PC-9 (cell line): ENCODE measurements around the gene DVL1. TPM values are rescaled to one million over a fixed set of nuclear protein-coding genes. Genes with fewer than 3 reads are reported as not detected.

ENCODE experiments used
- BruUV-seq: library from RNA; stranded (reverse); fragments of 400-500 nt; replicated peaks from 2 replicates; lab custom pipeline; 2021; lab: Mats Ljungman, UMichigan
- CTCF ChIA-PET: fragments of 300-600 bp; sonication (Branson Sonifier 250); formaldehyde crosslinking; loops from one replicate; lab custom pipeline; 2022; ENCODE audit warnings: antibody characterized with exemption; lab: Charles Lee
- POLR2A ChIA-PET: fragments of 300-600 bp; sonication (Branson Sonifier 250); formaldehyde crosslinking; loops from one replicate; lab custom pipeline; 2022; ENCODE audit warnings: antibody characterized with exemption; ENCODE audit not compliant: unreplicated experiment; lab: Charles Lee
- DNase-seq, 2 experiments: peaks; one replicate each; pipeline versions ENCODE4 v3.0.0 to v3.0.0-alpha.2; 2015 to 2022; ENCODE audit warnings: mixed read lengths in 1 of 2
- H2AFZ ChIP-seq: fragments of 200-600 bp; sonication (generic); 2 replicates; pipeline ENCODE4 v1.8.1; 2017; ENCODE audit warnings: antibody characterized with exemption
- H3F3A ChIP-seq: fragments of 200-600 bp; sonication (generic); 2 replicates; pipeline ENCODE4 v1.8.1; 2017; ENCODE audit warnings: antibody characterized with exemption, mild to moderate bottlenecking, low read depth; ENCODE audit not compliant: insufficient read depth
- H3K27ac ChIP-seq: fragments of 200-600 bp; sonication (generic); 2 replicates; pipeline ENCODE4 v1.6.1; 2016; ENCODE audit warnings: mixed run types
- H3K27me3 ChIP-seq: fragments of 200-600 bp; sonication (generic); 2 replicates; pipeline ENCODE4 v1.6.1; 2016; ENCODE audit warnings: low read depth, mixed run types; ENCODE audit not compliant: insufficient read depth
- H3K36me3 ChIP-seq: fragments of 200-600 bp; sonication (generic); 2 replicates; pipeline ENCODE4 v1.6.1; 2016; ENCODE audit warnings: low read depth, mixed run types
- H3K4me1 ChIP-seq: fragments of 200-600 bp; sonication (generic); replicated peaks from 2 replicates; pipeline ENCODE4 v1.6.1; 2016; ENCODE audit warnings: mixed run types; ENCODE audit not compliant: insufficient read depth
- H3K4me2 ChIP-seq: fragments of 200-600 bp; sonication (generic); 2 replicates; pipeline ENCODE4 v1.6.1; 2017; ENCODE audit warnings: mixed run types
- H3K4me3 ChIP-seq: fragments of 200-600 bp; sonication (generic); 2 replicates; pipeline ENCODE4 v1.6.1; 2016; ENCODE audit warnings: mixed run types
- H3K79me2 ChIP-seq: fragments of 200-600 bp; sonication (generic); 2 replicates; pipeline ENCODE4 v1.6.1; 2017; ENCODE audit warnings: low read depth, mixed run types
- H3K9me2 ChIP-seq: fragments of 200-600 bp; sonication (generic); 2 replicates; pipeline ENCODE4 v1.8.1; 2017; ENCODE audit warnings: mild to moderate bottlenecking; ENCODE audit not compliant: insufficient read depth
- H3K9me3 ChIP-seq: fragments of 200-600 bp; sonication (generic); 2 replicates; pipeline ENCODE4 v1.8.1; 2016; ENCODE audit warnings: low read depth; ENCODE audit not compliant: insufficient read depth
- H4K20me1 ChIP-seq: fragments of 200-600 bp; sonication (generic); 2 replicates; pipeline ENCODE4 v1.8.1; 2017; ENCODE audit not compliant: insufficient read depth
- EZH2 ChIP-seq: fragments of 200-600 bp; sonication (generic); IDR thresholded peaks from 2 replicates; pipeline ENCODE4 v1.8.0; 2017; ENCODE audit warnings: antibody characterized with exemption, low read depth
- intact Hi-C: fragments of 100-400 bp; cut with micrococcal nuclease; formaldehyde crosslinking; loops from one replicate; pipeline ENCODE4 v1.10.0; 2022; ENCODE audit not compliant: unreplicated experiment
- microRNA-seq: library from miRNA; unstranded; fragments of <30 nt; microRNA quantifications from one replicate; pipeline ENCODE4 v1.2.0, GENCODE V29; 2021; ENCODE audit warnings: borderline number of aligned reads, borderline replicate concordance
- total RNA-seq: library from RNA; stranded (reverse); gene quantifications from 2 replicates; pipeline ENCODE4 v1.2.3, GENCODE V29; 2021
- TF ChIP-seq, protein P1 (sequence below): fragments of 200-600 bp; sonication (generic); conservative IDR thresholded peaks from 2 replicates; pipeline ENCODE4 v1.6.1; 2017; ENCODE audit warnings: mixed run types, antibody characterized with exemption, mild to moderate bottlenecking, moderate library complexity

DVL1 gene
- total RNA-seq, 1 experiment from 2014 or later: 95.8 TPM

- TF ChIP-seq EZH2: no peak
- TF ChIP-seq, protein P1, sequence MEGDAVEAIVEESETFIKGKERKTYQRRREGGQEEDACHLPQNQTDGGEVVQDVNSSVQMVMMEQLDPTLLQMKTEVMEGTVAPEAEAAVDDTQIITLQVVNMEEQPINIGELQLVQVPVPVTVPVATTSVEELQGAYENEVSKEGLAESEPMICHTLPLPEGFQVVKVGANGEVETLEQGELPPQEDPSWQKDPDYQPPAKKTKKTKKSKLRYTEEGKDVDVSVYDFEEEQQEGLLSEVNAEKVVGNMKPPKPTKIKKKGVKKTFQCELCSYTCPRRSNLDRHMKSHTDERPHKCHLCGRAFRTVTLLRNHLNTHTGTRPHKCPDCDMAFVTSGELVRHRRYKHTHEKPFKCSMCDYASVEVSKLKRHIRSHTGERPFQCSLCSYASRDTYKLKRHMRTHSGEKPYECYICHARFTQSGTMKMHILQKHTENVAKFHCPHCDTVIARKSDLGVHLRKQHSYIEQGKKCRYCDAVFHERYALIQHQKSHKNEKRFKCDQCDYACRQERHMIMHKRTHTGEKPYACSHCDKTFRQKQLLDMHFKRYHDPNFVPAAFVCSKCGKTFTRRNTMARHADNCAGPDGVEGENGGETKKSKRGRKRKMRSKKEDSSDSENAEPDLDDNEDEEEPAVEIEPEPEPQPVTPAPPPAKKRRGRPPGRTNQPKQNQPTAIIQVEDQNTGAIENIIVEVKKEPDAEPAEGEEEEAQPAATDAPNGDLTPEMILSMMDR: no peak
- Histone ChIP-seq H2AFZ (no peak overlapping the region), H3K79me2 (no peaks in the 10 kb centered on the region), H3F3A (peaks cover 10% of the 10 kb centered on the region; the same call in 1 of the 2 replicates), H3K27me3 (no peaks in the 10 kb centered on the region), H3K27ac (no peak overlapping the region), H3K9me3 (no peaks in the 10 kb centered on the region), H3K4me2 (no peak overlapping the region), H3K4me1 (peaks cover 26% of the 10 kb centered on the region), H3K36me3 (no peaks in the 10 kb centered on the region), H3K9me2 (no peaks in the 10 kb centered on the region), H3K4me3 (no peak overlapping the region), H4K20me1 (no peaks in the 10 kb centered on the region)
- no TSS peak for BruUV-seq
- ChIA-PET POLR2A (no interaction called here), CTCF (no interaction called here)
- intact Hi-C loops: no loop called here
- DNase-seq: no peak
Measured at GRCh38 chr1:1286313-1287261, 62.6 kb downstream of the DVL1 start.

- ChIA-PET POLR2A (no interaction called here), CTCF (interaction anchor here (0.6 kb wide), 1 partner anchor 15 kb away, joined by 10 read pairs; no protein-coding TSS in a partner anchor)
- TF ChIP-seq, protein P1: no peak
- TF ChIP-seq EZH2: no peak
- H3K4me1 ChIP-seq: peaks cover 19% of the 10 kb centered on the region
- no peaks in the 10 kb centered on the region for H3K79me2 ChIP-seq
- H3K4me3 ChIP-seq: no peak overlapping the region
- H3F3A ChIP-seq: peaks cover 14% of the 10 kb centered on the region; the same call in 1 of the 2 replicates
- BruUV-seq: no TSS peak
- no peaks in the 10 kb centered on the region for H3K9me3 ChIP-seq
- intact Hi-C loops: no loop called here
- no peak overlapping the region for H3K4me2 ChIP-seq
- no peak overlapping the region for H3K27ac ChIP-seq
- H4K20me1 ChIP-seq: no peaks in the 10 kb centered on the region
- H3K36me3 ChIP-seq: no peaks in the 10 kb centered on the region
- H2AFZ ChIP-seq: no peak overlapping the region
- no peaks in the 10 kb centered on the region for H3K27me3 ChIP-seq
- no peak for DNase-seq
- no peaks in the 10 kb centered on the region for H3K9me2 ChIP-seq
Measured at GRCh38 chr1:1285611-1286311, 63.5 kb downstream of the DVL1 start.

Small RNAs within 50 kb of the gene (microRNA-seq; reads per million reads assigned to microRNA genes)
- gene MIR6726: 6.1 reads per million
- not detected for gene MIR6727
- not detected for gene MIR6808

Other genes starting within 250 kb of the DVL1 start
- 26.6 and 31.1 TPM in 2 replicates for gene C1orf159, start 233.3 kb downstream of the DVL1 start, total RNA-seq
- gene TTLL10, start 175.5 kb downstream of the DVL1 start, total RNA-seq: 4.0 and 5.8 TPM in 2 replicates
- 6.9 and 14.1 TPM in 2 replicates for gene TNFRSF18, start 142.8 kb downstream of the DVL1 start, total RNA-seq
- 0.20 and 0.38 TPM in 2 replicates for gene TNFRSF4, start 135.3 kb downstream of the DVL1 start, total RNA-seq
- gene SDF4, start 117.4 kb downstream of the DVL1 start, total RNA-seq: 133 and 139 TPM in 2 replicates
- gene B3GALT6, start 117.2 kb downstream of the DVL1 start, total RNA-seq: 16.2 and 20.8 TPM in 2 replicates
- gene C1QTNF12, start 102.7 kb downstream of the DVL1 start, total RNA-seq: 5.2 and 11.8 TPM in 2 replicates
- 54.2 and 55.0 TPM in 2 replicates for gene UBE2J2, start 75.6 kb downstream of the DVL1 start, total RNA-seq
- 4.2 and 4.3 TPM in 2 replicates for gene SCNN1D, start 69.0 kb downstream of the DVL1 start, total RNA-seq
- gene ACAP3, start 41.5 kb downstream of the DVL1 start, total RNA-seq: 53.5 and 54.8 TPM in 2 replicates
- 18.0 and 18.9 TPM in 2 replicates for gene PUSL1, start 40.8 kb downstream of the DVL1 start, total RNA-seq
- gene INTS11, start 24.8 kb downstream of the DVL1 start, total RNA-seq: 130 and 150 TPM in 2 replicates
- 33.7 and 37.0 TPM in 2 replicates for gene CPTP, start 24.6 kb downstream of the DVL1 start, total RNA-seq
- 0.57 and 1.2 TPM in 2 replicates for gene TAS1R3, start 18.1 kb downstream of the DVL1 start, total RNA-seq
- 0.55 and 0.80 TPM in 2 replicates for gene MXRA8, start 9.1 kb upstream of the DVL1 start, total RNA-seq
- 164 and 210 TPM in 2 replicates for gene AURKAIP1, start 25.8 kb upstream of the DVL1 start, total RNA-seq
- gene CCNL2, start 49.9 kb upstream of the DVL1 start, total RNA-seq: 162 and 183 TPM in 2 replicates
- gene MRPL20, start 57.9 kb upstream of the DVL1 start, total RNA-seq: 90.5 and 90.8 TPM in 2 replicates
- gene ANKRD65, start 71.9 kb upstream of the DVL1 start, total RNA-seq: 14.7 and 18.9 TPM in 2 replicates
- gene VWA1, start 86.3 kb upstream of the DVL1 start, total RNA-seq: 56.6 and 65.9 TPM in 2 replicates
- gene ATAD3C, start 100.3 kb upstream of the DVL1 start, total RNA-seq: 4.0 and 4.2 TPM in 2 replicates
- gene ATAD3B, start 122.3 kb upstream of the DVL1 start, total RNA-seq: 28.5 and 32.8 TPM in 2 replicates
- gene ATAD3A, start 162.7 kb upstream of the DVL1 start, total RNA-seq: 36.6 and 43.6 TPM in 2 replicates
- gene TMEM240, start 191.2 kb upstream of the DVL1 start, total RNA-seq: 4.4 and 8.3 TPM in 2 replicates
- 139 and 145 TPM in 2 replicates for gene SSU72, start 225.4 kb upstream of the DVL1 start, total RNA-seq